Measurements from ENCODE around the gene UQCR11.

DNA sequence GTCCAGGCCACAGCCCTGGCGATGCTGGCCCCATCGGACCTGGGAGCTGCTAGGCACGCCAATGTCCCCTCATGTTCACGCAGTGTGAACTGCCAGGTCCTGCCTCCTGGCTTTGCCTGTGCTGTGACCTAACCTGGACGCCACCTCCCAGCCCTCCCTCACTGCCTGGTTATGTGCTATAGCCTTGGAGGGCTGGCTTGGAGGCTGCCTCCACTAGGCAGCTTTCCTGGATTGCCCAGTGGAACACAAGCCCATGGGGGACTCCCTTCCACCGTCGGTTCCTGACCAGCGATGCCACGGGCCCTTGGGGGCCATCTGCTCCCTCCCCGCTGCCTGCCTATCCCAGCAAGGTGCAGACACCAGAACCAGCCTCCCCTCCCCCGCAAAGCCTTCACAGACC is 15.2 kb upstream of the UQCR11 start:
- TF ChIP-seq, protein P1, sequence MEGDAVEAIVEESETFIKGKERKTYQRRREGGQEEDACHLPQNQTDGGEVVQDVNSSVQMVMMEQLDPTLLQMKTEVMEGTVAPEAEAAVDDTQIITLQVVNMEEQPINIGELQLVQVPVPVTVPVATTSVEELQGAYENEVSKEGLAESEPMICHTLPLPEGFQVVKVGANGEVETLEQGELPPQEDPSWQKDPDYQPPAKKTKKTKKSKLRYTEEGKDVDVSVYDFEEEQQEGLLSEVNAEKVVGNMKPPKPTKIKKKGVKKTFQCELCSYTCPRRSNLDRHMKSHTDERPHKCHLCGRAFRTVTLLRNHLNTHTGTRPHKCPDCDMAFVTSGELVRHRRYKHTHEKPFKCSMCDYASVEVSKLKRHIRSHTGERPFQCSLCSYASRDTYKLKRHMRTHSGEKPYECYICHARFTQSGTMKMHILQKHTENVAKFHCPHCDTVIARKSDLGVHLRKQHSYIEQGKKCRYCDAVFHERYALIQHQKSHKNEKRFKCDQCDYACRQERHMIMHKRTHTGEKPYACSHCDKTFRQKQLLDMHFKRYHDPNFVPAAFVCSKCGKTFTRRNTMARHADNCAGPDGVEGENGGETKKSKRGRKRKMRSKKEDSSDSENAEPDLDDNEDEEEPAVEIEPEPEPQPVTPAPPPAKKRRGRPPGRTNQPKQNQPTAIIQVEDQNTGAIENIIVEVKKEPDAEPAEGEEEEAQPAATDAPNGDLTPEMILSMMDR (IDR thresholded peaks at IDR 0.05) = no peak
- TF ChIP-seq POLR2A (IDR thresholded peaks at IDR 0.05) = no peak

Data from testis (tissue), 2 donors.